Measurements from ENCODE around the gene EBF4.
A peak's percentile ranks its signal among the peaks of the same experiment; 100 is the strongest.

Gene EBF4

GRCh38 chr20:2742431-2742830 lies 49.9 kb downstream of the EBF4 start:
- DNase-seq (ENCODE audit: low read depth, low spot score), result no peak

DNA sequence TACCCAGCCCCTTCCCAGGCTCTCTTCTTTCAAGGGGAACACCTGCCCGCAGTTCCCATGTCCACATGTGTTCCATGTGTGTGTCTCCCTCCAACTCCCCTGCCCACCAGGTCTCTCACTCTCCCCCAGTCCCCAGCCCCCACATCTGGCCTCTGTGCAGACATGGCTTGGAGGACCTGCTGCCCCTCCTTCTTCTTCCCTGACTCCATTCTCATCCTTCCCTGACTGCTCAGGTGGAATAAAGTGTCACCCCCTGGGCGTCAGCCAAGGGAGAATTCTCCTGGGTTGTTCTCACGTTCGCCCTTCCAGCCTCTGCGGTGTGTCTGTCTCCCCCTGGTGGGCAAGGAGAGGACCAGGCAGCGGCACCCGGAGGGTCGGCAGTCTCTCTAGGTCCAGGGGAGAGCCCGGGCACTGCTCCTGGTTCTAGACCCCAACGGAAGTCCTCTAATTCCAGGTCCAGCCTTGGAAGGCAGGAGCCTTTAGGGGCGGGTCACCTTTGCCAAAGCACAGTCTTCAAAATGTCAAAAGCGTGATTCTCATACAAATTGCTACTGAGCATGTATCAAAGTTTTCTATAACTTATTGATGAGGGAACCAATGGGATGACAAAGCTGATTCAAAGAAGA lies 50.5 kb downstream of the EBF4 start:
- peak; percentile 60 for DNase-seq (ENCODE audit: low read depth, low spot score)

DNA sequence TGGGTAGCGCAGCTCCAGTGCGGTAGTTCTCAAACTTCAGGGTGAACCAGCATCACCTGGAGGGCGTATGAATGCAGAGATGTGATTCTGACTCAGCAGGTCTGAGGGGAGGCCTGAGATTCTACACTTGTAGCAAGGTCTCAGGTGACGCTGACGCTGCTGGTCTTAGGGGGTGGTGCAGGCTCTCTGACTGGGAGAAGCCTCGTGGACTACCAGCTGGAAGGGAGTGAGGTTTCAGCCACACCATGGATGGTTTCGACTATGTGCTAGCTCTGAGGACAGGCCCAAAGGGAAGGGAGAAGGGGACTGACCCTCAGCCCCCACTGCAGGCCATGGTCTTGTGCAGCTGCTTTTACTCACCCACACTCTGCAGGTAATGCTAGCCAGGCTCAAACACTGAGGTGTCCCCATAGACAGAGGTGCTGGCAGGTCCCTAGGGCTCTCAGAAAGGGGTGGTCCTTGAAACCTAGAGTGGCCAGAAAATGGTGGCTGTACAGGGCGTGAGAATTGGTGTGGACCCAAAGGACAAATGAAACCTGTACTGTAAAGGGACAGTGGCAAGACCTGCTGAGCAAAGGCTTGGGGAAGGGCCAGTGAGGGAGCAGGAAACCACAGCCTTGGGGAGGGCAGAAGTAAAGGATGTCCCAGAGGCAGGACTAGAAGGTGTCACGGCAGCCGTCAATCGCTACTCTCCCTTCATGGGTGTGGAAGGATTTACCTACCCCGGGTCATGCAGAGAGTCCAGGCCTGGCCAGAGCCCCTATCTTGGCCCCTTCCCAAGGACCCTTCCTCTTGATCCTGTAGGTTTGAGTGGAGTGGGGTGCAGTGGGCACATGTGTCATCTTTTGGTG lies 52.7 kb downstream of the EBF4 start:
- DNase-seq (ENCODE audit: low read depth, low spot score), result no peak

DNA sequence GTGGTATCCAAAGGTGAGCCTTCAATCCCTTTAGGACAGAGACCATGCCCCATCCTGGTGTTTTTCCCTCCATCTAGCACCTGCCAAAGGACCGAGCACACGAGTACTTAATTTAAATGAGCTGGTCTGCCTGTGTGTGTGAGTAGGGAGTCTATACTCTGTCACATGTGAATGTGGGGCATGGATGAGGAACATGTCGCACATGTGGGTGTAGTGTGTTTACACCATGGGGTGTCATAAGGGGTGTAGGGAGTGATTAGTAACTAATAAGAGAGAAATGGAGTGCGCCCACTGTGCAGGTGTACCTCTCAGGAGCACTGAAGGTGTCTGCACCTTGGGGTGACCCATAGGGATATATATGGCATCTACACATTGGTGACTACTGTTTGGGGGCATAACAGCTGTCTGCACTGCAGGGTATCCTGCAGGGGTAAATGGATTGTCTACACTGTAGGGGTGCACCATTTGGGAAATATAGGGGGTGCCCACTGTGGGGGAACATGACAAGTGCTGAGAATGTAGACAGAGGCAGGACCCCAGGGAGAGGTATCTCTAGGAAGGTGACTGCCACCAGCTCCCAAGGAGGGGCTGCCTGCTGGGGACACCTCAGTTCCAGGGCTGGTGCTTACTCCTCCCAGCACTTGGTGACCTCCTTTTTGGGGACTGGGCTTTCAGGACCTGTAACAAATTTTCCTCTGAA lies 53.5 kb downstream of the EBF4 start:
- DNase-seq (ENCODE audit: low read depth, low spot score), result no peak

GRCh38 chr20:2746636-2747265 lies 54.2 kb downstream of the EBF4 start:
- DNase-seq (ENCODE audit: low read depth, low spot score), result no peak

- no peak for DNase-seq (ENCODE audit: low read depth, low spot score)
These were observed 55.2 kb downstream of the EBF4 start for GRCh38 chr20:2747676-2748235.

GRCh38 chr20:2748551-2749342 lies 56.2 kb downstream of the EBF4 start:
- DNase-seq (ENCODE audit: low read depth, low spot score), result no peak

DNA sequence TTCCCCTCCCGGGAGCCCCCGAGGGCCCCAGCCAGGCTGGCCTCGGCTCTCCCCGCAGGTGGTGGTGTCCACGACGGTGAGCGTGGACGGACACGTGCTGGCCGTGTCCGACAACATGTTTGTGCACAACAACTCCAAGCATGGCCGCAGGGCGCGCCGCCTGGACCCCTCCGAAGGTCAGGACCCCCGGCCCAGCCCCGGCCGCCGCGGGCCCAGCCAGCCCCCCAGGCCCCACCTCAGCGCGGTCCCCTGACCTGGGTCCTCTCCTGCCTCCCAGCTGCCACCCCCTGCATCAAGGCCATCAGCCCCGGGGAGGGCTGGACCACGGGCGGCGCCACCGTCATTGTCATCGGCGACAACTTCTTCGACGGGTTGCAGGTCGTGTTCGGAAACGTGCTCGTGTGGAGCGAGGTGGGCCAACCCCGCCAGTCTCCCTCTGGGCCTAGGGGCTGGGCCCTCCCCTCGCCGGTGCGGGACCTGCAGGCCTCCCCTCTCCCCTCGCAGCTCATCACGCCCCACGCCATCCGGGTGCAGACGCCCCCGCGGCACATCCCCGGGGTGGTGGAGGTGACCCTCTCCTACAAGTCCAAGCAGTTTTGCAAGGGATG lies 56.9 kb downstream of the EBF4 start:
- DNase-seq (ENCODE audit: low read depth, low spot score), result no peak

DNA sequence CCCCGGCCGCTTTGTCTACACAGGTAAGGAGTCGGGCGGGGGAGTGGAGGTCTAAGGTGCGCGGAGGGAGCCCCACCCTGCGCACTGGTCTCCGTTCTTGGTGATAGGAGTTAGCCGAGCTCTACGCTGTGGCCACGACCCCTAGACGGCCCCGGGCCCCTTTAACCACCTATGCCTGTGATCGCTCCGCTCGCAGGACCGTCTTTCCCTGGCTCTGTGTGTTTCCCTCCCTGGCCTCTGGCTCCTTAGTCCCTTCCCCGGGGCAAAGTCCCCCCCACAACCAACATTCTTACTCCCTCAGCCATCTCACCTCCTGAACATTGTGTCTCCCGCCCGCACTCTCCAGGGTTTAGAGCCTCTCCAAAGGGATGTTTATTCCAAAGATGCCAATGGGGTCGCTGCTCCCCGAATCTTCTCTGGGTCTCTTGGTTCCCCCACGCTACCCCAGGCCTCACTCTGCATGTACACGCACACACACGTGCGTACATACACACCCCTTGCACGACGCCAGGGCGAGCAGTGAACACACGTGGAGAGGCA lies 57.4 kb downstream of the EBF4 start:
- no peak for DNase-seq (ENCODE audit: low read depth, low spot score)

DNA sequence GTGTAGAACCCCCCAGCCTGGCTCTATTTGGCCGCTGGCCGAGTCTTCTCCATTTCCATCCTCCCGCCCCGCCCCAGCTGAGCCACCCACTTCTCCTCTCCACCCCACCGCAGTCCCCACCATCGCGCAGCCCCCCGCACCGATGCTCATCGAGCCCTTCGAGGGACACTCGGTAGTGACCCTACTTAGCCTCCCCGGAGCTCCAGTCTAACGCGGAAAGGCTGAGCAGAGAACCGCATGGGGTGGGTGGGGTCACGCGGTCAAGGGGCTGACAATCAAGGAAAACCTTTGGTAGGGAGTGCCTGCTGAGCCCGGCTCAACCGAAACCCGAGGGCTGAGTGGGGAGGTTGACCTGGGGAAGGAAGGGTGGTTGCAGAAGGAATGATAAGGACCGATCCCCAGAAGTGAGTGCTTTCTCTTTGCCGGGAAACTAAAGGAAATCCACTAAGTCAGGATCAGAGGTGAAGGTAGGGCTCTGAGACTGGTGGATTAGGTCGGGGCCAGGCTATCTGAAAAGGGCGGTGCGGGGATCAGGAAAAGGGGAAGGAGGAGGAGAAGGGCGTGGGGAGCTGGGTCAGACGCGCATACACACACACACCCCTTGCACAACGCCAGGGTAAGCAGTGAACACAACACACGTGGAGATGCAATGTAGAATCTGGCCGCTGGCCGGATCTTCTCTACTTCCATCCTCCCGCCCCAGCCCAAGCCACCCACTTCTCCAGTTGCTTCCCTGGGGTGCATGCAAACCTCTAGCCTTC lies 58.1 kb downstream of the EBF4 start:
- no peak for DNase-seq (ENCODE audit: low read depth, low spot score)

- DNase-seq (ENCODE audit: low read depth, low spot score), result no peak
These were observed 58.8 kb downstream of the EBF4 start for GRCh38 chr20:2751347-2751877.

- peak; percentile 22 for DNase-seq (ENCODE audit: low read depth, low spot score)
These were observed 59.4 kb downstream of the EBF4 start for GRCh38 chr20:2751878-2752566.

DNA sequence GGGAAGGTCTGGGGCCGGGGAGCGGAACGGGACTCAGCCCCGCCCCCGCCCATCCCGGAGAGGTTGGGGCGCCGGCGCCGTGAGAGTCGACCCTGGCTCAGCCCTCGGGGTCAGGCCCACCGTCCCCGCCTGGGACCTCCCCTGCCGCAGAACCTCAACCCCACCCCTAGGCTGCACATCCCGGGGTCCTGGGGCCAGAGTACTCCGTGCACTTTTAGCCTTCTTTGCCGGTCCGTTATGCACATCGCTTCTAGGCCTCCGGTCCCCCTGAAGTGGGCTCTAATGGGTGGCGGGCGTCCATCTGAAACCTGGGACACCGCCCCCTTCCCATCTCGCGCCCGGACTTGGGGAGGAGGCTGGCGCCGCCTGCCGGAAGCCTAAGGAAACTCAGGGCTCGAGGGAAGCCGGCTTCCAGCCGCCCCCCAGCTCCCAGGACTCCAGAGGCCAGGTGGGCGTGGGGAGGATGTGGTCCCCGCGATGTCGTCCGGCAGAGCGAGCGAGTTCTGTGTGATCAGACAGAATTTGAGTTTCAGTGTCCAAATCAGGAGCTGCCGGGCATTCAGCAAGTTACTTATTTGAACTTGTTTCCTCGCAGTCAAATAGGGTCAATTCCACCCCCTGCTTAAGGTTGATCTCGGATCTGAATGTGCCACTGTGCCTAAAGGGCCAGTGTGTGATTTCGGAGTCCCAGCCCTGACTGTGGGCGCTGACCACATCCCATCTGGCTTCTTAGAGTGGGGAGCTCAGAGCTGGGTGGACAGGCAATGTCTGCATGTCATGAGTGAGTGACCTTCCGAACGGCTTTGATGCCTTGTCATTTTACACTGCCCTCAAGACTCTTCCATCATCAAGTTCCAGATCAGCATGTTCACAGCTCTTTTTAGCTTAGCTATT lies 60.2 kb downstream of the EBF4 start:
- no peak for DNase-seq (ENCODE audit: low read depth, low spot score)

- DNase-seq (ENCODE audit: low read depth, low spot score), result no peak
These were observed 61.0 kb downstream of the EBF4 start for GRCh38 chr20:2753461-2754040.

DNA sequence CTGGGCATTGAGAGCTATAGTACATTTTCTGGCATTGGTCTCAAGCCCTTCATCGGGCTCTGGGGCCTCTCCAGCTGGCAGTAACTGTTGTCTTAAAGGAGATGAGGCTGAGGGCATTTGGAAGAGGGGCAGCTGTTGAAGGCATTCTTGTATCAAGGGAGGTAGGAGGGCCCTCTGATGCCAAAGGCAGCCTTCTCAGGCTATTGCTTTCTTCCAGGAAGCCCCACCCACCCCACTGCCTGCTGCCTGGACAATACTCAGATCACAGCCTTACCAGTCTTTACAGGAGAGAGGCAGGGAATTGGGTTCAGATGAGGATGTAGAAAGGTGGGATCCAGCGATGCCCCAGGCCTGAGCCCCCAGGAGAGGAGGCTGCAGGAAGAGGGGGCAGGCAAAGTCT lies 61.8 kb downstream of the EBF4 start:
- no peak for DNase-seq (ENCODE audit: low read depth, low spot score)

DNA sequence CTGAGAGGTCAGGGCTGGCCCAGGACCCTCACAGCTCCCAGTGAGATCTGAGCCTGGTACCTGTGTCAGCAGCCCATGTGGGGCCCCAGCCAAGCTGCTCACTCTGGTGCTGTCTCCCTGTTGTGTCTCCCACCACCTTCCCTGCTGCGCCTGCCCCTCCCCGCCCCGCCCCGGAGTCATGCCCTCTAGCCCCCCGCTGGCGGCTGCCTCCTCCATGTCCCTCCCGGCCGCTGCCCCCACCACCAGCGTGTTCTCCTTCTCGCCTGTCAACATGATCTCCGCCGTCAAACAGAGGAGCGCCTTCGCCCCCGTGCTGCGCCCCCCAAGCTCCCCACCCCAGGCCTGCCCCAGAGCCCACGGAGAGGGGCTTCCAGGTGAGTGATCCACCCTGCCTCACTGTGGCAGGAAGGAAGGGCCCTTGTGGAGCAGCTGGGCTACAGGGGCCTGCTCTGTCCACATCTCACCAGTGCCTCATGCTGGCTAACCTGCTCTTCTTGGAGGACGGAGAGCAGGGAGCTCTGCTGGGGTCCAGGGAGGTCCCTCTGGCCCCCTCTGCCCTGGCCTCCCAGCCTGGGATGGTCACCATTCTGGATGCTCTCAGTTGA lies 63.0 kb downstream of the EBF4 start:
- DNase-seq (ENCODE audit: low read depth, low spot score), result no peak

DNA sequence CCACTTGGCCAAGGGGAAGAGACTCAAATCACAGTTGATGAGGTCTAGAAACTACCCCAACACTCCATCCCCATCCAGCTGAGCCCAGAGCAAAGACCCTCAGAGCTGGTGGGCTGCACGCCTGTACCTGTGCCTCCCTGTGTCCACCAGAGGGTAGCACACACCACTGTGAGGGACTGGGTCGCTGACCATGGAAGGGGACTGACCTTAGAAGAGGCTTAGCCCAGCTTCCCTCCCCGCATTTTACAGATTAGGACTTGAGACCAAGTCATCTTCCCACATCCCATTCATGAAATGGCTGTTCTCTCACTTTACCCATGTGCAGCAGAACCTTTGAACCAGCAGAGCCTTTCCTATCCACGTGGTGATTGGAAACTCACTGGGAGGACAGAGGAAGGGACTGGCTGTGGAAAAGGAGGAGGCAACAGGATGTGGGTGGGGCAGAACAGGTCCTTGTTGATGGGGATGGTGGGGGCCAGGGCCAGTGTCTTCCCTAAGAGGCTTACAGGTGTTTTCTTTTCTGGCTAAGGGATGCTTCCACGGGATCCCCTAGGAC lies 63.6 kb downstream of the EBF4 start:
- no peak for DNase-seq (ENCODE audit: low read depth, low spot score)
